K562 (cell line): ENCODE measurements around the gene UBL7. TPM values are rescaled to one million over a fixed set of nuclear protein-coding genes. Genes with fewer than 3 reads are reported as not detected.

ENCODE experiments used
- GABPB1 ChIP-seq: sonication (generic); formaldehyde crosslinking; IDR thresholded peaks from 2 replicates; pipeline ENCODE4 v1.8.0; 2022; ENCODE audit warnings: mild to moderate bottlenecking, missing genetic modification reagents
- POLR2A ChIP-seq: fragments of 450-650 bp; conservative IDR thresholded peaks from 2 replicates; pipeline ENCODE4 v1.6.1; 2016
- polyA plus RNA-seq, 8 experiments: library from polyadenylated mRNA; depleted of rRNA in 4 of 8; stranded (reverse) in 5 of 8; unstranded in 3 of 8; fragments of >200 nt; fragmentation: Nextera tagmentation in 2 of 8; fragmentation: Illumina TruSeq in 1 of 8; extraction: Ambion mirVana in 2 of 8; extraction: Trizol in 1 of 8; gene quantifications; 2 replicates each; pipeline versions ENCODE4 v1.2.1 to v1.2.3, GENCODE V29; 2011 to 2014; ENCODE audit warnings: inconsistent platforms in 1 of 8, missing spikeins in 1 of 8
- total RNA-seq, 7 experiments: library from RNA; depleted of rRNA in 6 of 7; stranded (reverse); fragments of >200 nt in 6 of 7; fragmentation: Illumina TruSeq in 2 of 7; extraction: Trizol in 2 of 7; gene quantifications; 2 replicates each; pipeline versions ENCODE4 v1.2.1 to v1.2.3, GENCODE V29; 2011 to 2021; ENCODE audit warnings: low replicate concordance in 1 of 7
- TF ChIP-seq, protein P1 (sequence below), 2 experiments: fragments of 450-650 bp; formaldehyde crosslinking in 1 of 2; IDR thresholded peaks; 2 replicates each; pipeline versions ENCODE4 v1.4.0 to v1.6.1; 2014 to 2020; ENCODE audit warnings: mild to moderate bottlenecking in 2 of 2, borderline replicate concordance in 1 of 2, low read depth in 1 of 2
- TF ChIP-seq, protein P2 (sequence below): fragments of 250-450 bp; sonication (Bioruptor Pico); IDR thresholded peaks from 2 replicates; pipeline ENCODE4 v1.4.0; 2020

Gene UBL7
- total and polyA plus RNA-seq, 9 of the 15 experiments (the other 6 are each of a cell fraction or from before 2014, with no cell fraction given): 19.2 to 63.4 (median 44.9) TPM

DNA sequence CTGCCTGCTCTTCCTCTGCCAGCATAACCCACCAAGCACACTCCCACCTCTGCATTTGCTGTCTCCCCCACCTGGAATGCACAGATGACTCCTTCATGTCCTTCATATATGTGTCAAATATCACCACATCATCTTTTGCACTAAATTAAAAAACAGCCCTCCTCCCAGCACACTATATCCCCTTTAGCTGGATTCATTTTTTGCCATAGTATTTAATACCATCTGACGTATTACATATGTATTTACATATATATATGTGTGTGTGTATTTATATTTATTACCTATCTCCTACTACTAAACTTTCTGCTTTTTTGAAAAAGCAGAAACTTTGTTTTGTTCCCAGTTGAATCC, 29.4 kb upstream of the UBL7 start (continued):
- TF ChIP-seq, protein P1, sequence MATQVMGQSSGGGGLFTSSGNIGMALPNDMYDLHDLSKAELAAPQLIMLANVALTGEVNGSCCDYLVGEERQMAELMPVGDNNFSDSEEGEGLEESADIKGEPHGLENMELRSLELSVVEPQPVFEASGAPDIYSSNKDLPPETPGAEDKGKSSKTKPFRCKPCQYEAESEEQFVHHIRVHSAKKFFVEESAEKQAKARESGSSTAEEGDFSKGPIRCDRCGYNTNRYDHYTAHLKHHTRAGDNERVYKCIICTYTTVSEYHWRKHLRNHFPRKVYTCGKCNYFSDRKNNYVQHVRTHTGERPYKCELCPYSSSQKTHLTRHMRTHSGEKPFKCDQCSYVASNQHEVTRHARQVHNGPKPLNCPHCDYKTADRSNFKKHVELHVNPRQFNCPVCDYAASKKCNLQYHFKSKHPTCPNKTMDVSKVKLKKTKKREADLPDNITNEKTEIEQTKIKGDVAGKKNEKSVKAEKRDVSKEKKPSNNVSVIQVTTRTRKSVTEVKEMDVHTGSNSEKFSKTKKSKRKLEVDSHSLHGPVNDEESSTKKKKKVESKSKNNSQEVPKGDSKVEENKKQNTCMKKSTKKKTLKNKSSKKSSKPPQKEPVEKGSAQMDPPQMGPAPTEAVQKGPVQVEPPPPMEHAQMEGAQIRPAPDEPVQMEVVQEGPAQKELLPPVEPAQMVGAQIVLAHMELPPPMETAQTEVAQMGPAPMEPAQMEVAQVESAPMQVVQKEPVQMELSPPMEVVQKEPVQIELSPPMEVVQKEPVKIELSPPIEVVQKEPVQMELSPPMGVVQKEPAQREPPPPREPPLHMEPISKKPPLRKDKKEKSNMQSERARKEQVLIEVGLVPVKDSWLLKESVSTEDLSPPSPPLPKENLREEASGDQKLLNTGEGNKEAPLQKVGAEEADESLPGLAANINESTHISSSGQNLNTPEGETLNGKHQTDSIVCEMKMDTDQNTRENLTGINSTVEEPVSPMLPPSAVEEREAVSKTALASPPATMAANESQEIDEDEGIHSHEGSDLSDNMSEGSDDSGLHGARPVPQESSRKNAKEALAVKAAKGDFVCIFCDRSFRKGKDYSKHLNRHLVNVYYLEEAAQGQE (IDR thresholded peaks at IDR 0.05; ENCODE audit: borderline replicate concordance): no peak
- TF ChIP-seq, protein P1 (CRISPR knock-in tag; IDR thresholded peaks at IDR 0.05; ENCODE audit: low read depth): no peak
- no peak for TF ChIP-seq POLR2A
- TF ChIP-seq, protein P2, sequence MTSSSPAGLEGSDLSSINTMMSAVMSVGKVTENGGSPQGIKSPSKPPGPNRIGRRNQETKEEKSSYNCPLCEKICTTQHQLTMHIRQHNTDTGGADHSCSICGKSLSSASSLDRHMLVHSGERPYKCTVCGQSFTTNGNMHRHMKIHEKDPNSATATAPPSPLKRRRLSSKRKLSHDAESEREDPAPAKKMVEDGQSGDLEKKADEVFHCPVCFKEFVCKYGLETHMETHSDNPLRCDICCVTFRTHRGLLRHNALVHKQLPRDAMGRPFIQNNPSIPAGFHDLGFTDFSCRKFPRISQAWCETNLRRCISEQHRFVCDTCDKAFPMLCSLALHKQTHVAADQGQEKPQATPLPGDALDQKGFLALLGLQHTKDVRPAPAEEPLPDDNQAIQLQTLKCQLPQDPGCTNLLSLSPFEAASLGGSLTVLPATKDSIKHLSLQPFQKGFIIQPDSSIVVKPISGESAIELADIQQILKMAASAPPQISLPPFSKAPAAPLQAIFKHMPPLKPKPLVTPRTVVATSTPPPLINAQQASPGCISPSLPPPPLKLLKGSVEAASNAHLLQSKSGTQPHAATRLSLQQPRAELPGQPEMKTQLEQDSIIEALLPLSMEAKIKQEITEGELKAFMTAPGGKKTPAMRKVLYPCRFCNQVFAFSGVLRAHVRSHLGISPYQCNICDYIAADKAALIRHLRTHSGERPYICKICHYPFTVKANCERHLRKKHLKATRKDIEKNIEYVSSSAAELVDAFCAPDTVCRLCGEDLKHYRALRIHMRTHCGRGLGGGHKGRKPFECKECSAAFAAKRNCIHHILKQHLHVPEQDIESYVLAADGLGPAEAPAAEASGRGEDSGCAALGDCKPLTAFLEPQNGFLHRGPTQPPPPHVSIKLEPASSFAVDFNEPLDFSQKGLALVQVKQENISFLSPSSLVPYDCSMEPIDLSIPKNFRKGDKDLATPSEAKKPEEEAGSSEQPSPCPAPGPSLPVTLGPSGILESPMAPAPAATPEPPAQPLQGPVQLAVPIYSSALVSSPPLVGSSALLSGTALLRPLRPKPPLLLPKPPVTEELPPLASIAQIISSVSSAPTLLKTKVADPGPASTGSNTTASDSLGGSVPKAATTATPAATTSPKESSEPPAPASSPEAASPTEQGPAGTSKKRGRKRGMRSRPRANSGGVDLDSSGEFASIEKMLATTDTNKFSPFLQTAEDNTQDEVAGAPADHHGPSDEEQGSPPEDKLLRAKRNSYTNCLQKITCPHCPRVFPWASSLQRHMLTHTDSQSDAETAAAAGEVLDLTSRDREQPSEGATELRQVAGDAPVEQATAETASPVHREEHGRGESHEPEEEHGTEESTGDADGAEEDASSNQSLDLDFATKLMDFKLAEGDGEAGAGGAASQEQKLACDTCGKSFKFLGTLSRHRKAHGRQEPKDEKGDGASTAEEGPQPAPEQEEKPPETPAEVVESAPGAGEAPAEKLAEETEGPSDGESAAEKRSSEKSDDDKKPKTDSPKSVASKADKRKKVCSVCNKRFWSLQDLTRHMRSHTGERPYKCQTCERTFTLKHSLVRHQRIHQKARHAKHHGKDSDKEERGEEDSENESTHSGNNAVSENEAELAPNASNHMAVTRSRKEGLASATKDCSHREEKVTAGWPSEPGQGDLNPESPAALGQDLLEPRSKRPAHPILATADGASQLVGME (CRISPR knock-in tag): no peak
- no peak for TF ChIP-seq GABPB1
